CD4-positive, alpha-beta memory T cell (primary cell): ENCODE data around the gene MSI2. TPM values are rescaled to one million over a fixed set of nuclear protein-coding genes. Genes with fewer than 3 reads are reported as not detected.

Experiments
- CTCF ChIA-PET: fragments of 350-600 bp; sonication (Branson Sonifier 250); formaldehyde crosslinking; loops from one replicate; lab custom pipeline; 2021; ENCODE audit warnings: inconsistent platforms; ENCODE audit not compliant: partially characterized antibody; lab: Charles Lee
- POLR2A ChIA-PET: fragments of 350-600 bp; sonication (Branson Sonifier 250); formaldehyde crosslinking; loops from one replicate; lab custom pipeline; 2021; ENCODE audit not compliant: partially characterized antibody; lab: Charles Lee
- DNase-seq, 5 donors: peaks; one replicate each; pipeline versions ENCODE4 v3.0.0 to v3.0.0-alpha.2; 2020 to 2022; ENCODE audit warnings: mixed read lengths in 1 of 5
- H3K27ac ChIP-seq: one replicate; pipeline ENCODE4 v1.7.0; 2013; ENCODE audit warnings: low read depth, low read length
- H3K27me3 ChIP-seq: 2 replicates; pipeline ENCODE4 v1.7.0; 2013; ENCODE audit warnings: mild to moderate bottlenecking, low read length, moderate library complexity; ENCODE audit not compliant: insufficient read depth
- H3K36me3 ChIP-seq: 2 replicates; pipeline ENCODE4 v1.7.0; 2013; ENCODE audit warnings: mild to moderate bottlenecking, low read length, moderate library complexity; ENCODE audit not compliant: insufficient read depth
- H3K4me1 ChIP-seq: 2 replicates; pipeline ENCODE4 v1.7.0; 2013; ENCODE audit warnings: mild to moderate bottlenecking, low read length, moderate library complexity; ENCODE audit not compliant: insufficient read depth
- H3K4me3 ChIP-seq, 2 donors: one replicate each; pipeline ENCODE4 v1.7.0; 2013; ENCODE audit warnings: low read length in 2 of 2, mild to moderate bottlenecking in 1 of 2
- H3K9me3 ChIP-seq, 2 donors: one replicate each; pipeline ENCODE4 v1.7.0; 2013; ENCODE audit warnings: low read length in 2 of 2, control low read depth in 1 of 2; ENCODE audit not compliant: control insufficient read depth in 1 of 2
- H3K27ac Mint-ChIP-seq, 7 donors: one replicate each; pipeline ENCODE4 v1.8.0; 2020 to 2021; ENCODE audit warnings: mixed read lengths in 7 of 7, mild to moderate bottlenecking in 6 of 7, inconsistent platforms in 3 of 7, moderate library complexity in 3 of 7
- H3K27me3 Mint-ChIP-seq, 2 donors: one replicate each; pipeline ENCODE4 v1.8.0; 2020 to 2021; ENCODE audit warnings: mixed read lengths in 2 of 2
- H3K36me3 Mint-ChIP-seq, 2 donors: one replicate each; pipeline ENCODE4 v1.8.0; 2020 to 2021; ENCODE audit warnings: mixed read lengths in 2 of 2, inconsistent platforms in 1 of 2, mild to moderate bottlenecking in 1 of 2
- H3K4me1 Mint-ChIP-seq, 4 donors: one replicate each; pipeline ENCODE4 v1.8.0; 2020 to 2021; ENCODE audit warnings: mixed read lengths in 4 of 4, mild to moderate bottlenecking in 1 of 4
- H3K4me3 Mint-ChIP-seq, 8 donors: one replicate each; pipeline ENCODE4 v1.8.0; 2020 to 2021; ENCODE audit warnings: mixed read lengths in 8 of 8, mild to moderate bottlenecking in 7 of 8, moderate library complexity in 6 of 8, inconsistent platforms in 3 of 8
- H3K9me3 Mint-ChIP-seq, 8 donors: one replicate each; pipeline ENCODE4 v1.8.0; 2020 to 2021; ENCODE audit warnings: mixed read lengths in 8 of 8, mild to moderate bottlenecking in 5 of 8, inconsistent platforms in 3 of 8, moderate library complexity in 1 of 8
- intact Hi-C: fragments of 100-400 bp; cut with micrococcal nuclease; formaldehyde crosslinking; loops from one replicate; pipeline ENCODE4 v1.15.1; 2023
- polyA plus RNA-seq, 2 donors: library from polyadenylated mRNA; unstranded; fragments of 300-500 nt; fragmentation: Illumina TruSeq; gene quantifications; one replicate each; pipeline ENCODE4 v1.2.3, GENCODE V29; 2021
- total RNA-seq, 2 experiments: library from RNA; stranded (reverse); gene quantifications; one replicate each; pipeline ENCODE4 v1.2.3, GENCODE V29; 2021

MSI2 gene
- total and polyA plus RNA-seq, 4 experiments from 2014 or later: 2.1 to 110 (median 55.3) TPM

DNA sequence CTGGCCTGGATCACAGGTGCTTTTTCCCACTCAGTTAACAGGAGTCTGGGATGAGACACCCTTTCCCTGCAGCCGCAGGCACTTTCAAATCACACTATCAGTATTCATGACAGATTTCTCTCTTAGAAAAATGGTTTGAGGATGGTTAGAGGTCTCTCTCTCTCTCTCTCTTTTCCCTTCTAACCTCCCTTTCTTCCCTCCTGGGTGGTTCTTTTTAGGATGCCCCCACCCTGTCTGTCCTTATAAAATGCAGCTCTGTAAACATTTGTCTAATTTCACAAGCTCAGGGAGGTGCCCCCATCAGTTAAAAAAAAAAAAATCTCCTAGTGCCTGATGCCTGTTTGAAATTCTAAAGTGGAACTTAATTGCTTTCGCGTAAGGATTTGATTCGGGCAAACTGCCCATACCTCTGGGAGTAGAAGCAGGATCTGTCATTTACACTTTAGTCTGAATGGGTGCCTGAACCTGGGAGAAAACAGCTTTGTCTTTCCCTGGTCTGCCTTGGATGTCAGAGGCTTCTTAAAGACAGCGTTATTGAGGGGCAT, 329.9 kb downstream of the MSI2 start:
- Histone ChIP-seq H3K27me3 (no peaks in the 10 kb centered on the region), H3K36me3 (peaks cover 4% of the 10 kb centered on the region), H3K27ac (no peak overlapping the region), H3K4me1 (no peaks in the 10 kb centered on the region), H3K9me3 (no peaks in the 10 kb centered on the region), H3K4me3 (no peak overlapping the region)
- DNase-seq: no peak
- H3K4me3 Mint-ChIP-seq: no peak overlapping the region
- peak overlapping the region in 3 of 7 donors; percentile 6 to 36 (median 13) for H3K27ac Mint-ChIP-seq
- no peaks in the 10 kb centered on the region for H3K9me3 Mint-ChIP-seq
- no peaks in the 10 kb centered on the region for H3K27me3 Mint-ChIP-seq
- H3K4me1 Mint-ChIP-seq: peaks cover 0 to 6% (median 3%) of the 10 kb centered on the region in 4 donors
- peaks cover 0 to 12% of the 10 kb centered on the region in 2 donors for H3K36me3 Mint-ChIP-seq
- POLR2A ChIA-PET: no interaction called here
- CTCF ChIA-PET: interaction anchor here (1.2 to 2.3 kb wide), 2 partner anchors 11 to 86 kb away, joined by 4 to 13 read pairs; no protein-coding TSS in a partner anchor
- intact Hi-C loops: no loop called here

DNA sequence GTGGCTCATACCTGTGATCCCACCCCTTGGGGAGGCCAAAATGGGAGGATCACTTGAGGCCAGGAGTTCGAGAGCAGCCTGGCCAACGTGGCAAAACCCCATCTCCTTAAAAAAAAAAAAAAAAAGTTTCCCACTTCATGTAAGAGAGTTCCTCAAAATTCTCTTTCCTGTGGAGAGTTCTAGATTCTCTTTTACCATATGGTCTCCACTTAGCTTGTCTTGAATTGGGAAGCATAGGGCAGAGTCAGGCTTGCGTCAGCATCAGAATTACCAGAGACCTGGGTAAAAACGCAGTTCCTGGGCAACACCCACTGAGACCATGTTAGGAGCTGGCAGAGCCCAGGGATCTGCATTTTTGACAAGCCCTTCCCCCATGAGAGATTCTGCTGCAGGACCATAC, 330.4 kb downstream of the MSI2 start:
- Histone ChIP-seq H3K36me3 (peaks cover 4% of the 10 kb centered on the region), H3K4me1 (no peaks in the 10 kb centered on the region), H3K9me3 (no peaks in the 10 kb centered on the region), H3K4me3 (no peak overlapping the region), H3K27ac (no peak overlapping the region), H3K27me3 (no peaks in the 10 kb centered on the region)
- Mint-ChIP-seq H3K4me3 (no peak overlapping the region), H3K27me3 (no peaks in the 10 kb centered on the region), H3K4me1 (peaks cover 0 to 6% (median 3%) of the 10 kb centered on the region in 4 donors), H3K27ac (peak overlapping the region in 2 of 7 donors; percentile 13 to 36), H3K36me3 (peaks cover 0 to 10% of the 10 kb centered on the region in 2 donors), H3K9me3 (no peaks in the 10 kb centered on the region)
- intact Hi-C loops: no loop called here
- CTCF ChIA-PET: interaction anchor here (1.2 to 2.3 kb wide), 2 partner anchors 11 to 85 kb away, joined by 4 to 13 read pairs; no protein-coding TSS in a partner anchor
- no peak for DNase-seq
- POLR2A ChIA-PET: no interaction called here

DNA sequence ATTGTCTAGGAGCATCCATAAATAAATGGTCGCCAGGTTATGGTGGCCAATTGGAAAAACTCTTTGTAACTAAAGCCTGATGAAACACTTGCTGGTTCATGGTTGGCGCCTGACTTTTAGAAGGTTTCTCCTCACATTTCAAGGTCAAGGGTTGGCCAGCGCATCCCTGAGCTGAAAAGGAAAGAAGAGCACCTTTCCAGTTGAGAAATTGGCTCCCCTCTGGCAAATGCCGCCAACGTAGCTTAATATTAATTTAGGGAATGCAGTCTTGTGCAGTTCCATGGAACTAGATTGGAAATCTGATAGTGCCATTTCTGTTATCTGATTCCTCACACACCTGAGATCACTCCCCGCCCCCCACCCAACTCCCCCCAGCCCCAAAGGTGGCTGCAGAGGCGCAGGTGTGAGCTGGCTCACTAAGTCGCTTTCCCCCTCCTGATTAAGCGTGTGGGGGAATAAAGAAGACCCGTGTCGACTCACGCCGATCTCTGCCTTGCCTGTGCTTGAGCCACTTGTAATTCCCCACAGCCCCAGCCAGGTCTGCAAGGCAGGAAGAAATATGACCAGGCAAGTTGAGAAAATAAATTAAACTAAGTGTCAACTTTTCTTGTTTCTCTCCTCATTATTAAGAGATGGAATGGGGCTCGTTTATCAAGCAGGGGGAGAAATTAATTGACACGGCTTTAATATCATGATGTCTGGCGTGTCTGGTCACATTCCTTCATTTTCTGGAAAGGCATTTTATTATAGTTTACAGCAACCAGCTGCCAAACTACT, 331.1 kb downstream of the MSI2 start:
- Mint-ChIP-seq H3K36me3 (peaks cover 0 to 7% of the 10 kb centered on the region in 2 donors), H3K27ac (peak overlapping the region in 2 of 7 donors; percentile 17 to 57), H3K4me1 (peaks cover 0 to 6% (median 3%) of the 10 kb centered on the region in 4 donors), H3K4me3 (no peak overlapping the region), H3K27me3 (no peaks in the 10 kb centered on the region), H3K9me3 (no peaks in the 10 kb centered on the region)
- no peak for DNase-seq
- no peak overlapping the region for H3K4me3 ChIP-seq
- intact Hi-C loops: no loop called here
- H3K27me3 ChIP-seq: no peaks in the 10 kb centered on the region
- ChIA-PET POLR2A (no interaction called here), CTCF (interaction anchor here (1.2 kb wide), 1 partner anchor 85 kb away, joined by 4 read pairs; no protein-coding TSS in a partner anchor)
- no peaks in the 10 kb centered on the region for H3K4me1 ChIP-seq
- H3K27ac ChIP-seq: no peak overlapping the region
- no peaks in the 10 kb centered on the region for H3K9me3 ChIP-seq
- H3K36me3 ChIP-seq: peaks cover 4% of the 10 kb centered on the region

DNA sequence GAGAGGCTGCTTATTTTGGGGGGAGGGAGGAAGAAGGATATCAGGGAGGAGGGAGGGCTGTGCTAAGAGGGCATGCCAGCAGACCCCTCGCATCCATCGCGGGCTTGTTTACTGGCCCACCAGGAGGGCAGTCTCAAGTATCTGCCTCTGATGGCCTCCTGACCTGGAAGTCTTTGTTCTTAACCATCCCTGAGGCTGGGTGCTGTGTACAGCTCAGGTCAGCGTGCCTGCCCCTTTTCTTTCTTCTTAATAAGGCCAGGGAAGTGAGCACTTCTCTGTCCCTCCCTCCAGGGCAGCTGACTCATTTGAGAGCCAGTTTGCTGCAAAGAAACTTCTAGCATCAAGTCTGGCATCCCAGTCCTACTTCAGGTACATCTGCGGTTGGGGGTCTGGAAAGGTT, 331.8 kb downstream of the MSI2 start:
- Histone ChIP-seq H3K27me3 (no peaks in the 10 kb centered on the region), H3K4me3 (no peak overlapping the region), H3K4me1 (no peaks in the 10 kb centered on the region), H3K27ac (no peak overlapping the region), H3K36me3 (peaks cover 4% of the 10 kb centered on the region), H3K9me3 (no peaks in the 10 kb centered on the region)
- Mint-ChIP-seq H3K9me3 (no peaks in the 10 kb centered on the region), H3K4me3 (no peak overlapping the region), H3K27me3 (no peaks in the 10 kb centered on the region), H3K36me3 (peaks cover 0 to 7% of the 10 kb centered on the region in 2 donors), H3K4me1 (peaks cover 0 to 6% (median 3%) of the 10 kb centered on the region in 4 donors), H3K27ac (peak overlapping the region in 3 of 7 donors; percentile 17 to 57 (median 38))
- ChIA-PET CTCF (no interaction called here), POLR2A (no interaction called here)
- DNase-seq: no peak
- intact Hi-C loops: no loop called here

DNA sequence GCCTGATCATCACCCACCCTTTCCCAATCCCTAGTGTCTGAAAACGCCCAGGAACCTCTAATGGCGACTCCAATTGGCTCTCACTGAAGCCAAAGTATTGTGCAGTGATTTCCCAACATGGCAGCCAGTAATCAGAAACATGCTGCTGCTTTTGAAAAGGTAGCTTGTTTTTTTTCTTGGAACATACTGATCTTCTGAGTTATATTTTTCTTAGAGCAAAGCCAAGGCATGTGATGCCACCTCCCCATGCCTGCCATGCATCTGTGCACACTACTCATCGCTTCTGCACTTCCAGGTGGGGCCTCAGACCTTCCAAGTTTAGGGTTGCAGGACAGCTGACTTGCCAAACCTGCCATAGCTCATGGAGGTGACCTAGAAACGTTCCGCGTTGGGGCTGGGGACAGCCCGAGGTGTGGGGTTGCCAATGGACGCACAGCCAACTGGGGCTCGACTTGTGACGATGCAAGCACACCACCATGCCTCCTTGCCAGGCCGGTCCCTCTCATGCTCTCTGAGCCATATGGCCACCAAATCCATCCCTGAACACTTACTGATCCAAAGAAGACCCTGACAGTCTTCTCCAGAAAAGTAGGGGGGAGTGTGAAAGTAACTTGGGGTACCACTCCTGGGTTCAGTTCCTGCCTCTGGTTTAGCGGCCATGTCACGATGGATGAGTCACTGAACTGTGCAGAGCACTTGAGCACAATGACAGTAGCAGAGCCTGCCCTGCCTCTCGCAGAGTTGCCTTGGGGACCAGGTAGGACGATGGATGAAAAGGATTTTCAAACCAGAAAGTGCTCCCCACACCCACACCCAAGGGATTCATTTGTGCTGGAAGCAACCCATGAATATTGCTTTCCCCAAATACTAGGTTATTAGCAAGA, 333.1 kb downstream of the MSI2 start:
- no peak overlapping the region for H3K4me3 ChIP-seq
- peaks cover 3 to 15% of the 10 kb centered on the region in 2 donors for H3K36me3 Mint-ChIP-seq
- H3K4me3 Mint-ChIP-seq: no peak overlapping the region
- peaks cover 0 to 6% (median 3%) of the 10 kb centered on the region in 4 donors for H3K4me1 Mint-ChIP-seq
- no peaks in the 10 kb centered on the region for H3K27me3 Mint-ChIP-seq
- no peaks in the 10 kb centered on the region for H3K9me3 ChIP-seq
- H3K4me1 ChIP-seq: no peaks in the 10 kb centered on the region
- peaks cover 4% of the 10 kb centered on the region for H3K36me3 ChIP-seq
- DNase-seq: no peak
- peaks cover 0 to 6% (median 2%) of the 10 kb centered on the region in 8 donors for H3K9me3 Mint-ChIP-seq
- peak overlapping the region in 1 of 7 donors; percentile 20 for H3K27ac Mint-ChIP-seq
- H3K27ac ChIP-seq: no peak overlapping the region
- H3K27me3 ChIP-seq: no peaks in the 10 kb centered on the region
- ChIA-PET CTCF (interaction anchor here (1.1 to 2.2 kb wide), 2 partner anchors 9 to 83 kb away, joined by 3 to 6 read pairs; no protein-coding TSS in a partner anchor), POLR2A (no interaction called here)
- intact Hi-C loops: no loop called here

DNA sequence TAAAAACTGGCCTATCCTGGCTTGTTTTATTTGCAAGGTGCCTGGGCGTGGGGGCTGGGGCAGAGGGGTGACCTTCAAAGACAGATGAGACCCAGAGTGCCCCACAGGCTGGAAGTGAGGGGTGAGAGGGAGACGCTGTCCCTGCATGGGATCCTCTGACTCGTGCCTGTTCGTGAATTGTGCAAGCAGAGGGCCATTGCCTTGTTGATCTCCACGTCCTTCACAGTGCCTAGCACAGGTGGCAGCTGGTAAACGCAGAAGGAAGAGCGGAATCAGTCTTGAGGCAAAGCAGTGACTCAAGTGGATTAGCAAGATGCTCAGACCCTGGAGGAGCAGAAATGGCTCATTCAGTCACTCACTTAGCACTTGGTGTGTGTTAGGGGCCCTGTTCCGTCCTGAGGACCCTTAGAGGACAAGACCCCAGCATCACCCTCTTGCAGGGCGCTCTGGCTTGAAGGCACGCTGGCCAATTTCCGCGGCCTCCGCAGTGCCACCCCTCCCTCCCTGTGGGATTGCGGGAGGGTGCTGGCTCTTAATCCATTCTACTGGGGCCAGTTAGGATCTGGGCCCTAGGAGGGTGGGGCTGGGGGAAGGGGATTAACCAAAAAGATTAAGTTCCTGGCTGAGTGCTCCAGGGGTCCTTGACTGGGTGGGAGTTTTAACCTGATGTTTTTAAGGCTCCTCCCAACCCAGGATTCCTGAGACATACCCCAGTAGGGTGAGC, 337.6 kb downstream of the MSI2 start:
- POLR2A ChIA-PET: no interaction called here

More for the DNA sequence above, 337.6 kb downstream of the MSI2 start:
- Mint-ChIP-seq H3K27ac (peak overlapping the region in 3 of 7 donors; percentile 4 to 68 (median 57)), H3K27me3 (no peaks in the 10 kb centered on the region), H3K36me3 (peaks cover 15 to 28% of the 10 kb centered on the region in 2 donors), H3K4me3 (no peak overlapping the region), H3K4me1 (peaks cover 14 to 23% (median 17%) of the 10 kb centered on the region in 4 donors), H3K9me3 (peaks cover 0 to 13% (median 6%) of the 10 kb centered on the region in 8 donors)
- H3K27me3 ChIP-seq: no peaks in the 10 kb centered on the region
- no peak overlapping the region for H3K27ac ChIP-seq
- CTCF ChIA-PET: interaction anchor here (10.3 kb wide), 1 partner anchor 79 kb away, joined by 217 read pairs; no protein-coding TSS in a partner anchor
- H3K4me3 ChIP-seq: no peak overlapping the region
- peaks cover 15% of the 10 kb centered on the region for H3K4me1 ChIP-seq
- no peaks in the 10 kb centered on the region for H3K9me3 ChIP-seq
- DNase-seq: no peak
- intact Hi-C loops: no loop called here
- peaks cover 4% of the 10 kb centered on the region for H3K36me3 ChIP-seq
